HG03064 (cell line): ENCODE measurements around the gene SOX6.
"Not testable (repeated sequence)": the region's sequence is repeated elsewhere in the genome, so short reads cannot be mapped to it uniquely, and the experiment has no call there.

Experiments used
- ATAC-seq: cut with Tn5 transposase; IDR thresholded peaks from one replicate; pipeline ENCODE4 v1.9.1; 2021; ENCODE audit warnings: low read depth; ENCODE audit not compliant: unreplicated experiment

SOX6 gene

DNA sequence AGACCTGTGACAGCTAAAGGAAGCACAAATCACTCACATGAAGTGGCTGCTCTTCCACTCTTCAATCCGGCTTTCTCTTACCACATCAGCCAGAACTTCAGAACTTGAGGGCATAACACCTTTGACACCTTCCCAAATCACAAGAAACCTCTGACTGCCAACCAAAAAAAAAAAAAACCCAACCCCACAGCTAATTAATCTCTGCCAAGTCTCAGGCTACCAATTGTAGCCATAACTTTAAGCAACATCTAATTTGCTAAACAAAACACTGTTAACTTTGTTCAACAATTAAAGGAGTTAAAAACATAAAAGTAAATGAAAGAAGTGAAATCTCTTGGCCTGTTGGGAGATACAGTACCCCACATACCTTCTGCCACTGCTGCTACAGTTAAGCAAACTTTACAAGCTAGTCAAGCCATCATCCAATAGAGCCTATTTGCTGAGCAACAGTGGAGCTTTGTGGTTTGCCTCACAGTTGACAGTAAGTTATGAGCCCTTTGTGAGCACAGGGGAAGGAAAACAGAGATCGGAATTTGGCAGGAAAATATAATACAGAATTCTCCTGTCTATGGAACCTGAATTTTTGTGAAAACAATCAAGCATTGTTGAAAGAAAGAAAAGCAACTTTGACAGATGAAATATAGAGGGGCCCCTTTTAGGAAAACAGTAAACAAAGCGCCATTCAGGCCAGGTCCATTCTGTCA lies at the start of gene SOX6:
TSS of gene SOX6 (minus strand) at position 490 of the 704 bp plus-strand sequence. CDS start 15,298 bp downstream, outside the sequence.
- ATAC-seq: no peak

DNA sequence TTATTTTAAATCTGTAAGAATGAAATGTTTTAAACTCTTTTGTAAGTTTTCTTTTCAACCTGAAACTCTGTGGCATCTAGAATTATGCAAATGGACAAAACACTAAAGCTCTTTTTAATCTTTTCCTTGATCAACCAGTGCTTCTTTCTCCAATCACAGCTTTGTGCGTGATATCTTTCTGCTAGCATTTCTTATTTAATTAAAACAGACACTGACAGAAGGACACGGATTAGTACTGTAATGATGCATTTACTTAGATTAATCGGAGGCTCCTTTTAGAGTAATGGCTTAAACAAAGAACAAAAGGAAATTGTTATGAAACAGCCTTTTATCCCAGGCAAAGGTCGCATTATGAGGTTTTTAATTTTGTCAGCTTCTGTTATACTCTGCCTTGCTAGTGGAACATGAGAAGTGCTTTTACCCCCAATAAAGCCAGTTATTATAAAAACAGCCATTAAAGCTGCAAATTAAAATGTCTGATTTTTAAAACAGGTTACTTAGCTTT lies 48.5 kb upstream of the SOX6 start:
- ATAC-seq: no peak

DNA sequence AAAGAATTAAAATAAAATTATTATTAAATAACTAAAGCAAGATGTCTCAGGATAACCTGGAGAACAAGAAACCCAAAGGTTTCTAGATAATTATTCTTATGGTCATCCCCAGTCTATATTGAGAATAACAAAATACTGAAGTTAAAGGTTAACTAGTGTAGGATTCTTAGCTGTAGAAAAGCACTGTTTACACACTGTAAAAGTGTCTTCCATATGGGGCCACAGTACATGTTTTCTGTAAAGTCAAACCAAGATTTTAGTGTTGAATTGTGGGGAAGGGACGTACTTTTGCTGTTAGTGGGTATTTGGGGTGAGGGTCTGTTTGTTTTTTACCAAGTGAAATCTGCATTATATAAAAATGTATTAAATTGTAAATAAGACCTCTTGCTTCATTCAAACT lies 47.5 kb upstream of the SOX6 start:
- no peak for ATAC-seq

DNA sequence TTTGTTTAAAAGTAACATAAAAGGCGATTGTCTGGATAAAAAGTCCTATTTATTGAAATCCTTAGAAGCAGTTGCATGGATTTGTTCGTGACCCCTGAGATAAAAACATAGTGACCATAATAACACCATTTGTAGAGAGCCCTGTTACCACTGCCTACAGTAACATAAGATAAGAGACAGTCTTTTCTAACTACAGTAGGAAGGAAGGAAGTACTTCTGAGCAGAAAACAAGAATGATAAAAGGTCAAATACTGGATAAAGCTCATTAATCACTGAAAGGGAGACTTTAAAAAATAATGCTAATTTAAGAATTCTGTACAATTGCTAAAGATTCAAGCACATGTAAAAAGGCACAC lies 47.1 kb upstream of the SOX6 start:
- ATAC-seq: no peak

DNA sequence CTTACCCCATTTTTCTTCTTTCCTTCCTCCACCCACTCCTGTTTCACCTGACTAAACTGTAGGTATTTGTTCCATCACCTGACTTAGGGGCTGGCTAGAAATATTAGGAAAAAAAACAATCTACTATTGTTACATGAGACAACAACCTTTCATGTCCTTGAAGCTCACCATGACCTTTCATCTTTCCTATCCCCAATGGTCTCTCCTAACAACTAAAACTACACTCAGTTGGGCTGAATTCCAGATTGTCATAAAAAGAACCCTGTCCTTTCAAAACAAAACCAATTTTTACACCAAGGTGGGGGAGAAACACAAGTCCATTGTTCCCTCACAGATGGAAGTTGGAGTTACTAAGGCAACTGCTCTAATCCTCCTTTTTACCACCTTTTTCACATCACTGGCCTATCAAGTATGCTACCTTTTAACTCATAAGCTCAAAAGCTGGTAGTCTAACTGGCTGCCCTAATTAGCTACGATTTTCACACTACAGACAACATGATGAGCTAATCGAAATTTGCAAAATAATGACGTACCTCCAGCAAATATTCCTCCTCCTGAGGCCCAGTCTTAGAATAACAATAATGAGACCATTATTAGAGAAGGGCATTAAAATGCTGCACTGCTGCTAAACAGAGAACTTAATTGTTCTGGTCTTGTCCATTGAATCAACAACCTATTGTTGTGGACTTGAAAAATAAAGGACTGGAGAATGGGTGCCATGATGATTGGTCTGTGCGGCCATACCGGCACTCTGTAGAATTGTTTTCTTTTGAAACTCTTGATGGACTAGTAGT lies 46.5 kb upstream of the SOX6 start:
- ATAC-seq: no peak

DNA sequence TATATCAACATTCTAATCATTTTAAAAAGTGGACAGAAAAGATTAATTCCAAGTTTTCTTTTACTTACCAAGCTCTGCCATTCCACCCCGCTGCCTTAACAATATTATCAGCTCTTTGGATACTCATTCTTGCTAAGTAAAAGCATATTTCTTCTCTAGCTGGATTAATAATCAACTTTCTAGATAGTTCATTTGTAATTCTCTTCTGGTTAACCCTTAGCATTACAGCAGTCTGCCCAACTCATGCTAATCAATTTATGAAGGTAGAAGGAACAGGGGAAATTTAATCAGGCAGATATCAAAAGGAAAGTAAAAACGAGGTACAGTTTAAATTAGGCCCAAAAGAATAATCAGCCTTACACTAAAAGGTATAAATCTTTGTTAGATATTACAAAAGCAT lies 41.0 kb upstream of the SOX6 start:
- no peak for ATAC-seq

DNA sequence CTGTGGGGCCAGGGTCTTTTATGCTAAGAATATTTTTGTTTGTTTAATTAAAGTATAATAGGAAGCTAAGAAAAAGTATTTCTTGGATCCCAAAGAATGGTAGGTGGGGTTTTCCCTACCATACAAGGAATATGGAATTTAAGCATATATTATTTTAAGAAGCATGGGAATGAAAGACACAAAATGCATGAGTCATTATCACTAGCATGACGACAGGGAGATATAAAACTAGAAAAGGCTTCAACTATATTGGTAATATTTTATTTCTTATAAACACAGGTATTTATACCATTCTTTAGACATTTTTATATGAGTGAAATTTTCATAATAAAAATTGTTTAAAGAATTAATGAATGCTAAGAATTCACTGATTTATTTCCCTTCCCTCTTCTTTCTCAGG lies 39.3 kb upstream of the SOX6 start:
- ATAC-seq: no peak

DNA sequence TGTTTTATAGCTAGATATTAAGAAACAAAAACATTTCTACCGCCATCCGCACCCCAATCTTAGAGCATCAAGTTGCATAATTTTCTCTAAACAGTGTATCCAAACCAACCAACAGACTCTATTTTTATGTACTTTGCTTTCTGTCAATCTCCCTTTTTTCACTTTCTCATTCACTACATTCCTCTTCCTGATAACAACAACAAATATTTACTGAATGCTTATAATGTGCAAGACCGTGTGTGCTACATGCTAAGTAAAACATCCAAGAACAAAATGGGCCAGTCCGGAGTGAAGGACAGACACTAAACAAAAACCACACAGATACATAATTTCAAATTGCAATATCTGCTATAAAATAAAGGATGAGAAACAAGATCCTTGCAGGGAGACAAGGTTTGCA lies 38.6 kb upstream of the SOX6 start:
- ATAC-seq: no peak

DNA sequence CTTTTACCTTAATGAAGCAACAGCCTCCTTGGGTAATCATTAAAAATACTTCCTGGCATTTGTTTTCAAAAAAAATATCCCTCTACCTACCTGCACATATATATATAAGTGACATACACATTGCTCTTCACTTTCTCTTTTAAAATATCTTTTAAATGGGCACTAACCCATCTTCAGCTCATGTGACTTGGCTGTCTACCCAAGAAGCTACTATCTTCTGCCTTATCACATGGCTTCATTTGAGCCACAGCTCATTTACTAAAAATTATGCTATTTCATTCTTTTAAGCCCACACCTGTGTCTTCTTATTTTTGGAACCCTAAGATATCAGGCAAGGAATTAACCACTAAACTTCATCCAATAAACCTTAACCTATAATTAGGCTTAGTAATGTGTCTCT lies 37.0 kb upstream of the SOX6 start:
- ATAC-seq: no peak

DNA sequence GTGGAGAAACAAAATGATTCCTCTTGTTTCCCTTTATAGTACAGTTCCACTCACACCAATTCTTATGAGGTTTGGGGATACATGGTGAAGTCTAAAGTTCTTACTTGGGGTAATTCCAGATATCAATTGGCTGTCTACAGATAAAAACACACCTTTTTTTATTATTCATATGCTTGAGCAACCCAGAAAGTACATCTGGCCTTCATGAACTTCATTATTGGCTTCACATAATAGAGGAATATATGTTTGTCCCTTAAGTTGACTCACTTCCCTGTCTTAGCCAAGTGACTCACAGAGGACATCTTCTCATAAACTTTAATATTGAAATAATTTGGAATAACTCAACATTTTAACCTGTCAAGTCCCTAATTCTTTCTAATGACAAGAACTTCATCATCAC lies 36.3 kb upstream of the SOX6 start:
- ATAC-seq: no peak

DNA sequence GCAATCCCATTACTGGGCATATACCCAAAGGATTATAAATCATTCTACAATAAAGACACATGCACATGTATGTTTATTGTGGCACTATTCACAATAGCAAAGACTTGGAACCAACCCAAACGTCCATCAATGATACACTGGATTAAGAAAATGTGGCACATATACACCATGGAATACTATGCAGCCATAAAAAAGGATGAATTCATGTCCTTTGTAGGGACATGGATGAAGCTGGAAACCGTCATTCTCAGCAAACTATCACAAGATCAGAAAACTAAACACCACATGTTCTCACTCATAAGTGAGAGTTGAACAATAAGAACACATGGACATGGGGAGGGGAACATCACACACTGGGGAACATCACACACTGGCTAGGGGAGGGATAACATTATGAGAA lies 34.5 kb upstream of the SOX6 start:
- not testable (repeated sequence) for ATAC-seq

DNA sequence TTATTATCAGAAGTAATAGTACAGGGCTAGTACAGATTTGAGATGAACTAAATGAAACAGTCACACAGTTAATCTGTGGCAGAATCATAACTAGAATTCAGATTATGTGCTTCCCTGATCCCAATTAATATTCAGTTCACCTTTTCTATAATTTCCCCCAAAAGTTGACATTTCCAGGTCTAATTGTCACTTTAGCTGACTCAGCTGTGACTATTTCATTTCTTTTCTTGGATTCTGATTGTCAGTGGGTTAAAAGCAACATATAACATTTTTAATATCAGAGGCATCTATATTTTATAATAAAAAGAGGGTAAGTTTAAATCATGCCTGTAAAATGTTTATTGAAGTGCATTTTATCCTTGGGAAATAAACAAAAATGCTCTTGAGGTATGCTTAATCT lies 28.8 kb upstream of the SOX6 start:
- no peak for ATAC-seq

DNA sequence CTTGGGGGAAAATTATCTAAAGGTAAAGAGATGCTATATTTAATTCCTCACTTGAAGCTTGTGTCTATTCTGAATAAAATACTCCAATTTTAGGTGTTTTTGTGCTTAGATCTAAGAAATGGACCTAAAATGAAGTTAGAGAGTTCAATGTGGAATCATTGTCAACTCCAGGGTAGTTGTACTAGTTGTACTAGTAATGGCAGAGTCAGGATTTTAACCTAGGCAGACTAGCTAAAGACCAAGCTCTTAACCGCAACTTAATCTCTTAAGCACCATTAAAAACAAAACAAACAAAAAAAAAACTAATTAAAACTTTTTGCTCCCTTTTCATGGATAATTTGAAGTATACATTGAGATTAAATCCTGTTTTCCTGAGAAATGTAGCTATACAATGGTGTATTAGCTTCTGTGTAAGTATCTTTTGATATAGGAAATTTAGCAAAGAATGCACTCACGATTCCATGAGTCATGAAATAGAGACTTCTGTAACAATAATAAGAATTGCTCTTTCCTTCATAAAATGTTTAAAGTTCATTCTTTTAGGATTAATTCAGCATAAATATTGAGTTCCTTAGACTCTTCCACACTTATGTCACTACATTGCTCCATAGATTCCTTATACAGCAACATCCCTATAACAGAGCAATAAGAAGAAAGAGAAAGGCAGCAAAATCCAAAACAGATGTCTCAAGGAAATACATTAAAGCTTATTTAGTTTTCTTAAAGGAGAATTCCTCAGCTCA lies 26.5 kb upstream of the SOX6 start:
- ATAC-seq: no peak

DNA sequence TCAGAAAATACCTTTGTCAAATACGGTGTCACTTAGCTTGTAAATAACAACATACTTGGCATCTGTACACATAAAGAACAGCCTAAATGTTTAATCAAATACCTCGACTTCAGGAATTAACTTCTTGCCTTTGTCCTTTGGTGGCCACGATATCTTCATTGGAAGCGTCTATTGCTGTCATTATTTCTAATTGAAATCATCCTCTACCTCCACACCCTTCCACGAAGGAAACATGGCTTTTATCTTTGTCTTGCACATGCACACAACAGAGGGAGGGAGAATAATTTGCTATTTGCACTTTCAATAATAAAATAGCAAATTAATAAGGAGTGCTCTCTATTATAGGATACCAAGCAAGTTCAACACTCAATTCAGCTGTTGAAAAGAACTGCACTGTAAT lies 25.8 kb upstream of the SOX6 start:
- ATAC-seq: no peak

DNA sequence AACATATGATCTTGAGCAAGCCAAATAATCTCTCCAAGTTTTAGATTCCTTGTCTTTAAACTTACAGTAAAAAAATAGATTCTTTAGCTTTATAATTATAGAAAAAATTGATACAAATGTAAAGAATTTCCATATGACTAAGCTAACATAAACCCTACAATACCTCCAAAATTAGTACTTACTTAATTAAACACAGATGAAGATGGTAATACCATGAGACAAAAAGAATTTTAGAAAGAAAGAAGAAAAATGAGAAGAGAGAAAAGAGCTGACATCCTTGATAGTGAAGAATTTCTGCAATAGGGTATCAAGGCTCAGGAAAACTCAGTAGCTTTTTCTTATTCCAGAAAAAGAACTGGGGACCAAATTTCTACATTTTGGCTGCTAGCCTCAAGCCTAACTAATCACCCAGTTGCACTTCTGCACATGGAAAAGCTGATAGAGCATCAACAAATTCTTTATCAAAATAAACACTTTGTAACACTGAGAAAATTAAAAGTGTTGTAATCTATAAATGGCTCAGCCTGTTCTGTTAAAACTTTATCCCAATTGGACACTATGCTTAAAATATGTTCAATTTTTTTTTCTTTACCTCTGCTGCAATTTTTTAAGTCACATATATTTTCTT lies 24.7 kb upstream of the SOX6 start:
- no peak for ATAC-seq

DNA sequence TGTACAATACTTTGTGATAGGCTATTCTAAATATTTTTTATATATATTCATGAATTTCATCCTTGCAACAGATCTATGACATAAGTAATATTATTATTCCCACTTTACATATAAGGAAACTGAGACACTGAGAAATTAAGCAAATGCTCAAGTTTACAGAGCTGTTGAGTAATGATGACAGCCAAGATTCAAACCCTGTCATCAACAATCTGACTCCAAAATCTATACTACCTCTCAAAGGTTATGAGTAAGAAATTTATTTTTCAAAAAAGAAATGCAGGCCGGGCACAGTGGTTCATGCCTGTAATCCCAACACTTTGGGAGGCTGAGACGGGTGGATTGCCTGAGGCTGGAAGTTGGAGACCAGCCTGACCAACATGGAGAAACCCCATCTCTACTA lies 22.6 kb upstream of the SOX6 start:
- ATAC-seq: no peak

DNA sequence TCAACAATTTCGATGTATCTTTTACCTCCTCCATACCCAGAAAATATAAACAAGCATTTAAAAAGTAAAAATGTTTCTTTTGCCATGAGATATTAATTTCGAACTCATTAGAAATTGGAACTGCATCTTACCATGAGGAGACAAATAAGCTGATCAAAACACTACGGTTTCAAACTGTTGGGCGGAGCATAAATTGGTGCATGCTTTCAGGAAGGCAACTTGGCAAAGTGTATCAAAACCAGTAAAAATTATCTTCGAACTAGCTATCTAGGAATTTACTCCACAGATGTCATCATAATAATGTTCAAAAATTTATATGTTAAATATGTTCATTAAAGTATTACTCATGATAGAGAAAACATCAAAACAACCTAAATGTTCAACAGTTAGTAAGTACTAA lies 21.4 kb upstream of the SOX6 start:
- no peak for ATAC-seq

DNA sequence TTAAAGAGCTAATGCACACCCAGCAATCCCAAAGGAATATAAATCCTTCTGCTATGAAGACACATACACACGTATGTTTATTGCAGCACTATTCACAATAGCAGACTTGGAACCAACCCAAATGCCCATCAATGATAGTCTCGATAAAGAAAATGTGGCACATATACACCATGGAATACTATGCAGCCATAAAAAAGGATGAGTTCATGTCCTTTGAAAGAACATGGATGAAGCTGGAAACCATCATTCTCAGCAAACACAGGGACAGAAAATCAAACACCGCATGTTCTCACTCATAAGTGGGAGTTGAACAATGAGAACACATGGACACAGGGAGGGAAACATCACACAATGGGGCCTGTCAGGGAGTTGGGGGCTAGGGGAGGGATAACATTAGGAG lies 19.3 kb upstream of the SOX6 start:
- ATAC-seq: not testable (repeated sequence)

DNA sequence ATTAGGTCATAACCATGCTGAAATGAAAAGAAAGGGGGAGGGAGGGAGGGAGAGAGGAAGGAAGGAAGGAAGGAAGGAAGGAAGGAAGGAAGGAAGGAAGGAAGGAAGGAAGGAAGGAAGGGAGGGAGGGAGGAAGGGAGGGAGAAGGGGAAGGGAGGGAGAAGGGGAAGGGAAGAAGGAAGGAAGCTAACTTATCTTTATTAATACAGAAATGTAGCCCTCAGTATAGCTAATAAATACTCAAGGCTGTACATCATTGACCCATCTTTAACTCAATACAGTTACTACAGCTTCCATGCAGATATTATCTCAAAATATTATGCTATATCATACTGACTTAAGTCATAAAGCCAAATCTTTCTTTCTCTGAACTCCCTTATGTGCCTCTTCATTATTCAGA lies 17.4 kb upstream of the SOX6 start:
- no peak for ATAC-seq

DNA sequence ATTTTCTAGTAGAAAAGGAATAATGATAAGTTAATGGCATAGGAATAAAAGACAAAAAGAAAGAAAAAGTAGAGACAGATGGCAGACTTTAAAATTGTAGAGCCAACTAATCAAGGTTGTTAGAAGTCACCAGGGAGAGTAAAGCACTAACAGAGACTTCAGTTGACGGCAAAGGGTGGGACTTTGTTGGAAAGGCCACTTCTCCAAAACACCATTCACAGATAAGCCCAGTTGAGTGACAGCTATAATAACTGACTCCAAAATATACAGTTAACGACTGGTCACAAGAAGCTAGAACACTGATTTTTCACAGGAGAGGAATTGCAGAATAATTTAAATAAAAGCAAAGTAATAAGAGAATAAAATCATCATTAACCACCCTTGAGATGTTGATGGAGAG lies 16.0 kb upstream of the SOX6 start:
- no peak for ATAC-seq

DNA sequence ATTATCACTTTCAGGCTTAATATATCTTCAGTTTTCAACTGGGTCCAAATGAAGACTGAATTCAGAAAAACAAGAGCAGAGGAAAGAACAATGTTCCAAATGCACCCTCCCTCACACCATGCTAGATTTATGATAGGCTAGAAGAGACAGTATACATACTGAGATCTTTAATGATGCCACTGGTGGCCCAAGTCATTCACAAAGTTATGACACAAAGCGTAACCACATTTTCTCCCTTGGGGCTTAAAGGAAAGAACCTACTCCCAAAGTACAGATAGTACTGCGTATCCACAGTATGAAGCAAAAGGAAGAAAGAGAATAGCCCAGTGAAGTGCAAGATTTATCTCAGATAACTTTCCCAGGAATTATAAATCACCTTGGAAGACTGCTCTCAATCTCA lies 10.9 kb upstream of the SOX6 start:
- no peak for ATAC-seq
